ENCODE results near the gene HOXC10.

The HOXC10 gene

GRCh38 chr12:53982648-53983567, 2.0 kb upstream of the HOXC10 start:
- Histone ChIP-seq H3K9me3 (ENCODE audit: control insufficient read depth, insufficient read depth, low read length) (no peaks in the 10 kb centered on the region), H3K27me3 (ENCODE audit: control insufficient read depth, insufficient read depth, low read length) (peaks cover 99% of the 10 kb centered on the region), H3K9ac (ENCODE audit: low read depth, low read length) (no peak overlapping the region), H3K36me3 (ENCODE audit: control insufficient read depth, insufficient read depth, low read length) (no peaks in the 10 kb centered on the region), H3K4me1 (ENCODE audit: control insufficient read depth, insufficient read depth, low read length) (no peaks in the 10 kb centered on the region; the same call in 1 of the 2 replicates), H3K4me3 (ENCODE audit: low read depth, low read length) (no peak overlapping the region), H3K27ac (ENCODE audit: low read depth, low read length) (no peak overlapping the region)

- peaks cover 99% of the 10 kb centered on the region for H3K27me3 ChIP-seq (ENCODE audit: control insufficient read depth, insufficient read depth, low read length)
- H3K4me1 ChIP-seq (ENCODE audit: control insufficient read depth, insufficient read depth, low read length), result no peaks in the 10 kb centered on the region; the same call in 1 of the 2 replicates
- no peaks in the 10 kb centered on the region for H3K36me3 ChIP-seq (ENCODE audit: control insufficient read depth, insufficient read depth, low read length)
- no peaks in the 10 kb centered on the region for H3K9me3 ChIP-seq (ENCODE audit: control insufficient read depth, insufficient read depth, low read length)
- no peak overlapping the region for H3K9ac ChIP-seq (ENCODE audit: low read depth, low read length)
- H3K4me3 ChIP-seq (ENCODE audit: low read depth, low read length), result no peak overlapping the region
- no peak overlapping the region for H3K27ac ChIP-seq (ENCODE audit: low read depth, low read length)
Observed at GRCh38 chr12:53983568-53983949, 1.4 kb upstream of the HOXC10 start.

GRCh38 chr12:53983950-53984572, 885 bp upstream of the HOXC10 start:
- Histone ChIP-seq H3K9me3 (ENCODE audit: control insufficient read depth, insufficient read depth, low read length) (no peaks in the 10 kb centered on the region), H3K27me3 (ENCODE audit: control insufficient read depth, insufficient read depth, low read length) (peaks cover 99% of the 10 kb centered on the region), H3K9ac (ENCODE audit: low read depth, low read length) (no peak overlapping the region), H3K27ac (ENCODE audit: low read depth, low read length) (no peak overlapping the region), H3K4me1 (ENCODE audit: control insufficient read depth, insufficient read depth, low read length) (no peaks in the 10 kb centered on the region; the same call in 1 of the 2 replicates), H3K4me3 (ENCODE audit: low read depth, low read length) (no peak overlapping the region), H3K36me3 (ENCODE audit: control insufficient read depth, insufficient read depth, low read length) (no peaks in the 10 kb centered on the region)

GRCh38 chr12:53985692-53985993, 697 bp downstream of the HOXC10 start:
- peaks cover 99% of the 10 kb centered on the region for H3K27me3 ChIP-seq (ENCODE audit: control insufficient read depth, insufficient read depth, low read length)
- H3K4me3 ChIP-seq (ENCODE audit: low read depth, low read length), result no peak overlapping the region; the same call in 1 of the 2 replicates

GRCh38 chr12:53985994-53986685, 1.2 kb downstream of the HOXC10 start:
- Histone ChIP-seq H3K9ac (ENCODE audit: low read depth, low read length) (no peak overlapping the region), H3K27ac (ENCODE audit: low read depth, low read length) (no peak overlapping the region), H3K4me3 (ENCODE audit: low read depth, low read length) (peak overlapping the region; percentile 14; the same call in 1 of the 2 replicates), H3K27me3 (ENCODE audit: control insufficient read depth, insufficient read depth, low read length) (peaks cover 99% of the 10 kb centered on the region), H3K9me3 (ENCODE audit: control insufficient read depth, insufficient read depth, low read length) (no peaks in the 10 kb centered on the region), H3K4me1 (ENCODE audit: control insufficient read depth, insufficient read depth, low read length) (no peaks in the 10 kb centered on the region; the same call in 1 of the 2 replicates), H3K36me3 (ENCODE audit: control insufficient read depth, insufficient read depth, low read length) (no peaks in the 10 kb centered on the region)

More at GRCh38 chr12:53985692-53985993, 697 bp downstream of the HOXC10 start:
- Histone ChIP-seq H3K4me1 (ENCODE audit: control insufficient read depth, insufficient read depth, low read length) (no peaks in the 10 kb centered on the region; the same call in 1 of the 2 replicates), H3K36me3 (ENCODE audit: control insufficient read depth, insufficient read depth, low read length) (no peaks in the 10 kb centered on the region), H3K27ac (ENCODE audit: low read depth, low read length) (no peak overlapping the region), H3K9ac (ENCODE audit: low read depth, low read length) (no peak overlapping the region), H3K9me3 (ENCODE audit: control insufficient read depth, insufficient read depth, low read length) (no peaks in the 10 kb centered on the region)

GRCh38 chr12:53986686-53987483, 1.9 kb downstream of the HOXC10 start:
- Histone ChIP-seq H3K4me3 (ENCODE audit: low read depth, low read length) (no peak overlapping the region), H3K4me1 (ENCODE audit: control insufficient read depth, insufficient read depth, low read length) (no peaks in the 10 kb centered on the region; the same call in 1 of the 2 replicates), H3K27ac (ENCODE audit: low read depth, low read length) (no peak overlapping the region), H3K27me3 (ENCODE audit: control insufficient read depth, insufficient read depth, low read length) (peaks cover 99% of the 10 kb centered on the region), H3K9ac (ENCODE audit: low read depth, low read length) (no peak overlapping the region), H3K36me3 (ENCODE audit: control insufficient read depth, insufficient read depth, low read length) (no peaks in the 10 kb centered on the region), H3K9me3 (ENCODE audit: control insufficient read depth, insufficient read depth, low read length) (no peaks in the 10 kb centered on the region)

GRCh38 chr12:53987787-53988230, 2.9 kb downstream of the HOXC10 start:
- peaks cover 99% of the 10 kb centered on the region for H3K27me3 ChIP-seq (ENCODE audit: control insufficient read depth, insufficient read depth, low read length)
- H3K9ac ChIP-seq (ENCODE audit: low read depth, low read length), result no peak overlapping the region
- H3K4me1 ChIP-seq (ENCODE audit: control insufficient read depth, insufficient read depth, low read length), result no peaks in the 10 kb centered on the region; the same call in 1 of the 2 replicates
- no peak overlapping the region for H3K4me3 ChIP-seq (ENCODE audit: low read depth, low read length)
- no peak overlapping the region for H3K27ac ChIP-seq (ENCODE audit: low read depth, low read length)
- no peaks in the 10 kb centered on the region for H3K36me3 ChIP-seq (ENCODE audit: control insufficient read depth, insufficient read depth, low read length)
- no peaks in the 10 kb centered on the region for H3K9me3 ChIP-seq (ENCODE audit: control insufficient read depth, insufficient read depth, low read length)

GRCh38 chr12:53988541-53989226, 3.7 kb downstream of the HOXC10 start:
- Histone ChIP-seq H3K4me3 (ENCODE audit: low read depth, low read length) (no peak overlapping the region), H3K27ac (ENCODE audit: low read depth, low read length) (no peak overlapping the region), H3K9me3 (ENCODE audit: control insufficient read depth, insufficient read depth, low read length) (no peaks in the 10 kb centered on the region), H3K27me3 (ENCODE audit: control insufficient read depth, insufficient read depth, low read length) (peaks cover 99% of the 10 kb centered on the region), H3K36me3 (ENCODE audit: control insufficient read depth, insufficient read depth, low read length) (no peaks in the 10 kb centered on the region), H3K9ac (ENCODE audit: low read depth, low read length) (no peak overlapping the region), H3K4me1 (ENCODE audit: control insufficient read depth, insufficient read depth, low read length) (no peaks in the 10 kb centered on the region; the same call in 1 of the 2 replicates)

GRCh38 chr12:53989227-53990113, 4.5 kb downstream of the HOXC10 start:
- Histone ChIP-seq H3K27me3 (ENCODE audit: control insufficient read depth, insufficient read depth, low read length) (peaks cover 99% of the 10 kb centered on the region), H3K4me1 (ENCODE audit: control insufficient read depth, insufficient read depth, low read length) (no peaks in the 10 kb centered on the region; the same call in 1 of the 2 replicates), H3K36me3 (ENCODE audit: control insufficient read depth, insufficient read depth, low read length) (no peaks in the 10 kb centered on the region), H3K27ac (ENCODE audit: low read depth, low read length) (no peak overlapping the region), H3K9me3 (ENCODE audit: control insufficient read depth, insufficient read depth, low read length) (no peaks in the 10 kb centered on the region), H3K4me3 (ENCODE audit: low read depth, low read length) (no peak overlapping the region), H3K9ac (ENCODE audit: low read depth, low read length) (no peak overlapping the region)
